Cerebellar cortex (tissue), 1 donor: ENCODE results near the gene SLAMF9.
"Not testable (repeated sequence)": the region's sequence is repeated elsewhere in the genome, so short reads cannot be mapped to it uniquely, and the experiment has no call there.

Experiments used
- DNase-seq: peaks from one replicate; pipeline ENCODE4 v3.0.0-alpha.2; 2015; ENCODE audit warnings: low spot score

SLAMF9 gene

GRCh38 chr1:159920651-159921050 lies 33.4 kb downstream of the SLAMF9 start:
- DNase-seq = no peak

GRCh38 chr1:159920202-159920601 lies 33.8 kb downstream of the SLAMF9 start:
- no peak for DNase-seq

- no peak for DNase-seq
Observed at GRCh38 chr1:159919236-159919865, 34.7 kb downstream of the SLAMF9 start.

DNA sequence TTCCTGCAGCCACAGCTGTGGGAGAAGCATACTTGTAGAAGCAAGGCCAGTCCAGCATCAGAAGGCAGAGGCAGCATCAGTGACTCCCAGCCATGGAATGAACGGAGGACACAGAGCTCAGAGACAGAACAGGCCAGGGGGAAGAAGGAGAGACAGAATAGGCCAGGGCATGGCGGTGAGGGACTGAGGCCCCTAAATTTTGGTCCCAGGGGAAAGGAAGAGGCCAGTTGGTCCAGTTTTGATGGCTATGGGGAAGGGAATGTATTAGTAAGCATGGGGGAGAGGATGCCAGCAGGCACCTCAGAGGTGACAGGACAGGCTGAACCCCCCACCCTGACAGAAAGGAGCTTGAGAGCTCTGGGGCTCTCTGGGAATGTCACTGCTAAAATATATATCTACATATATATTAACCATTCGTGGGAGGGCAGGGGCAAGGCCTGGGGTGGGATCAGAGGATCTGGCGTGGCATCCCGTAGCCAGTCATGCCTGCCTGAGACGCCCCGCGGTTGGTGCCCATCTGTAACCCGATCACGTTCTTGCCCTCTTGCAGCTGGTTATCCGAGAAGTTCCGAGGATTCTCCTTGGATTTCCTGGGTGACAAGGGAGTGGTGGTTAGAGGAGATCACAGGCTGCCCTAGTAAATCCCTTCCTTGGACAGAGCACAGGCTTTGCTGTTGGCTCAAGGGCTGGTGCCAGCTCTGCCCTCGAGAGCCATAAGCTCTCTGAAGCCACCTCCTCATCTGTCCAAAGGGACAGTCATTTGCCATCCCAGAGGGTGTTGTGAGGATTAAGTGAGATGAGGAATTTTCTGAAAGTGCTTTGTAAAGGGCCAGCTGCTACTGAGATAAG lies 35.5 kb downstream of the SLAMF9 start:
- DNase-seq = no peak

DNA sequence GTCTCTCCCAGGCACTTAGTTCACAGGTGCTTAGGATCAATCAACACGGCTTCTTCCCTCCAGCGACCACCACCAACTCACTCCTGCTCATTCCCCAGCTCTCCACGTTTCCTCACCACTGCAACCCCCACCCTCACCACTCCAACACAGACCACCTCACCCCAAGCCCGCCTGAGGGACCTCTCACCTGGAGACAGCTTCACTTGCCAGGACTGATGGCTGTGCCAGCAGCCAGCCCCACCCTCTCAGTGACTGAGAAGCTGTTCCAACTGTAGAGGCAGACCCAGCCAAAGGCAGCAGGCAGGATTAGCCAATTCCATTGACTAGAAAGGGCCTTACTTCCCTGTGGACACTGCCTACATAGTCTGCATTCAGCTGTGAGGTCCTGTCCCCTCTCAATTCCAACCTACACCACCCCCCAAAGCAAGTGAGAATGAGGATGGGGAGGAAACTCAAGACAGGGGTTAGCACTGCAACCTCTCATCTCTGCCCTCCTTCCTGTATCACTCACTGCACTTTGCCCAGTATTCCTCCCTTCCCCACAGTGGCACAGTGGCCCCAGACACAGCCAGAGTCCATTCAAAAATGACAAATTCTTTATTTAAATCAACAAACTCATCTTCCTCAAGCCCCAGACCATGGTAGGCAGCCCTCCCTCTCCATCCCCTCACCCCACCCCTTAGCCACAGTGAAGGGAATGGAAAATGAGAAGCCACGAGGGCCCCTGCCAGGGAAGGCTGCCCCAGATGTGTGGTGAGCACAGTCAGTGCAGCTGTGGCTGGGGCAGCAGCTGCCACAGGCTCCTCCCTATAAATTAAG lies 36.3 kb downstream of the SLAMF9 start:
- DNase-seq = no peak

- peak; percentile 22 for DNase-seq
Observed at GRCh38 chr1:159916242-159917051, 37.6 kb downstream of the SLAMF9 start.

- no peak for DNase-seq
Observed at GRCh38 chr1:159915571-159916241, 38.3 kb downstream of the SLAMF9 start.

- no peak for DNase-seq
Observed at GRCh38 chr1:159914252-159915018, 39.6 kb downstream of the SLAMF9 start.

DNA sequence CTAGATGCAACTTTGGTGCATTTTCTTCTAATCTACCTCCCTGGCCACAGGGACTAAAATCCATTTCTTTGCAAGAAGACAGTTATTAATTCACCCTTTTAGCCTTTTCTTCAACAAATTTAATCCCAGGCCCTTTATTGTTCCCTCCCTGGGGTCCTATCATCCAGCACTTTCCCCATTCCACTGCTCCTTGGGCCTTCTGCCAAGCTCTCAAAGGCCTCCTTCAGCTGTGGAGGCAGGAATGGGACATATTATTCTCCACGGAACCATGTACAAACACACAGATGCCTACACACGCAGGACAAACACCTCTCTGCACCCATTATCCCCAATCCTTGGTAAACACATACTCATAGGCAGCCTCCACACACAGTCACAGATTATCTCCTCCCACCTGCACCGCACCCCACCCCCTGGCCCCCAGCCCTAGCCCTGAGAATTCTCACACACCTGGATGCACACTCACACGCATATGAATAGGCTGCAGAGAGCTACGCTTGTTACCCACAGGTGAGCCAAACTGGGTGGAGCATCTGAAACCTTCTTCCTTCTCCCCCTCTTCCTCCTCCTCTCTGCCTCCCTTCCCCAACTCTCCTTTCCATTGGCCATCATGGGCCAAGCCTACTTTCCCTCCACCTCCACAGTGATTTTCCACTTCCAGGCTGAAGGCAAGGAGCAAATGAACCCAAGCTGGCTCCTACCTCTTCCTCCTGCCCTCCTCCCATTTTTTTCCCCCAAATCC lies 40.4 kb downstream of the SLAMF9 start:
- no peak for DNase-seq

DNA sequence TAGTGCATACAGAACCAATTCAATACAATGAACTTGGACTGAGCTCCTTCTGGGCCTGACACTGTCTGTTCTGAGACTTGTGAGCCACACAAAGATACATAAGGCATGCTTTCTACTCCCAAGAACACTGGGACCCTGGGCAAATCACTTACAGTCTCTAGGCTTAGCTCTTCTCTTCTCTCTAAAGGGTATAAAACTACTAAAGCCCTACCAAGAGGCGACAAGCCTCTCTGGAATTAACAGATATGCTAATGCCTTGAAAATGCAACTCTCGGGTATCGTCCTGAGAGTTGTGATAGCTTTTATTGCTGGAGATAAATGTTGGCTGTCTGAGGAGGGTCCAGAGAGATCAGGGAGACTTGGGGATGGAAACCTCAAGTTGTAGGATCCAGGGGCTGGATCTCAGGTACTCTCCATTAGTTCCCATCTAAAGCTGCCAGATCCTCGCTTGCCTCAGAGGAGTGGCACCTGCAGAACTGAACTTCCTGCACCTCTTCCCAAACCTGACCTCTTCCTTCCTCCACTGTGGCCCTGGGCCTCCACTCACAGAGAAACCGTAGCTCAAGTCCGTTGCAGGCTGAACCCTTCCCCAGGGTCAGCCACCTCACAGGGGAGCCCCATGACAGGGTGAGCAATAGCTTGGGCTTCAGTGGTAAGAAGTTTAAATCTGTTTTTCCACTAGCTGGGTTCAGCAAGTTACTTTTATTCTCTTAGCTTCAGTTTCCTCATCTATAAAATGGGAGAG lies 42.5 kb downstream of the SLAMF9 start:
- no peak for DNase-seq

DNA sequence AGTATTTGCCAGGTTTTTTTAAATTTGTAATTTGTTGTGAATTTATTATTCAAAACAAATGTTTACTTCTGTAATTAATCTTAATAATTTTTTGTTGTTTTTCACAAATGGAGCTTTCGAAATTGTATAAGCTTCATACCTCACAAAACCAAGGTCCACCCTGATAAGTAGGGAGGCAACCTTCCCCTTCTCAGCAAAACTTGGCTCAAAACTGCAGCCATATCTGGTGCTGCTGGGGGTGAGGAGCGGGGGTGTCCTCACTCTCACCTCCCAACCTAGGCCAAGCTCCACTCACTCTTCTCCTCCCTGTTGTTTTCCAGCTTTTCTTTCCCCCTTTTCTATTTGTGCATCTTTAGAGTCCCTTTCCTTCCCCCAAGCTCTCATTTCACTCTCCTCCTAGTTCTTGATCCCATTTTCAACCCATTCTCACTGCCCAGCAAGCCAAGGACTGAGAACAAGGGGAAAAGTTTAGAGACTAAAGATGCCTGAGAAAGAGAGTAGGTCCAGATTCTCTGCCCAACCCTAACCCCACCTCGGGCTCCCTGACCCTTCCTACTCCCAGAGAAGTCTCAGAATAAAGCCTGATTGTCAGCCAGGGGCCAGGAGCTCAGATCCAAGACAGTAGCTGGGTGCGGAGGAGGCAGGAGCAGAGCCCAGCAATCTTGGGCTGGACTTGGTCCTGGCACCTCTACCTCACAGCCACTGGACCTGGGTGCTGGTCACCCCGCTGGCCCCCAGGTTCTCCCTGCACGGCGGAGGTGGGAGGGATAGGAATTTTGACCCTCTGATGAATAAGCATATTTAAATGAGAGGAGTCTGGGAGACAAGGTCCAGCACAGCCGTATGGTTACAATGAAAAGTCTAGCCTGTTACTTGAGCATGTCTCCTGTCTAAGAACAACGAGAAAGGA lies 45.8 kb downstream of the SLAMF9 start:
- DNase-seq = no peak

DNA sequence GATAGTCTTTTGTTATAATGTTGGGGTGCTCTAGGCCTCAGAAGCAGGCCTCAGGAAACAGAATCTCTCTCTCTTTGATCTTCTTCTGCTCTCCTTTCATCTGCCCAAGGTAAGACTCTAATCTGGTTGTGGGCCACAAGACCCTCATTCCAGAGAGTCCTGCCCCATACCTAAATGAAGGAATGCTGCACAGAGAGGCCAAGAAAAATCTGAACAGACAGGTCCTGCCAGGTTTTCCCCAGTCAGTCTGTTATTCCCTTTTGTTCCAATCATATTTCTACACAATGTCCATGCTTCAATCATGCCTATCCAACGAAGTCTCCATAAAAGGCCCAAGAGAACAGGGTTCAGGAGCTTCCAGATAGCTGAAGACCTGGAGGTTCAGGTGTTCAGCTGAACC lies 47.1 kb downstream of the SLAMF9 start:
- DNase-seq = no peak

DNA sequence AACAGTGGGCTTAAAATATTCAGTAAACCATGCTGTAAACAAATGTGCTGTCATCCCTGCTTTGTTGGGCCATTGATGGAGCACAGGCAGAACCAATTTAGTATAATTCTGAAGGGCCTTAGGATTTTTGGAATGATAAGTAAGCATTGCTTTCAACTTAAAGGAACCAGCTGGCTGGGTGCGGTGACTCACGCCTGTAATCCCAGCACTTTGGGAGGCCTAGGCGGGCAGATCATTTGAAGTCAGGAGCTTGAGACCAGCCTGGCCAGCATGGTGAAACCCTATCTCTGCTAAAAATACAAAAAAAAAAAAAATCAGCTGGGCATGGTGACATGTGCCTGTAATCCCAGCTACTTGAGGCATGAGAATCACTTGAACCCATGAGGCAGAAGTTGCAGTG lies 50.0 kb downstream of the SLAMF9 start:
- not testable (repeated sequence) for DNase-seq

- DNase-seq = no peak
Observed at GRCh38 chr1:159902541-159902940, 51.5 kb downstream of the SLAMF9 start.
